Measurements from ENCODE around the gene CDNF.

- TF ChIP-seq CTCF (IDR thresholded peaks at IDR 0.05; ENCODE audit: extremely low read depth in 1 of 2, insufficient read depth in 1 of 2, low read depth in 1 of 2, low read length in 2 of 2) (no peak), POLR2A (IDR thresholded peaks at IDR 0.05; ENCODE audit: low read depth, low read length) (no peak), EZH2 (IDR thresholded peaks at IDR 0.05; ENCODE audit: borderline replicate concordance, low read depth, low read length, severe bottlenecking) (no peak), MAX (IDR thresholded peaks at IDR 0.05; ENCODE audit: insufficient read depth, insufficient read length) (no peak), FOS (IDR thresholded peaks at IDR 0.05; ENCODE audit: borderline replicate concordance, insufficient read depth, low read length) (no peak)
These were observed 42.0 kb upstream of the CDNF start for GRCh38 chr10:14879928-14880193.
